Midbrain (tissue), 1 donor: ENCODE results near the gene STIM2.
"Not testable (repeated sequence)": the region's sequence is repeated elsewhere in the genome, so short reads cannot be mapped to it uniquely, and the experiment has no call there.

ENCODE experiments used
- DNase-seq: peaks from one replicate; lab custom pipeline; 2025; lab: John Stamatoyannopoulos, UW

The STIM2 gene

DNA sequence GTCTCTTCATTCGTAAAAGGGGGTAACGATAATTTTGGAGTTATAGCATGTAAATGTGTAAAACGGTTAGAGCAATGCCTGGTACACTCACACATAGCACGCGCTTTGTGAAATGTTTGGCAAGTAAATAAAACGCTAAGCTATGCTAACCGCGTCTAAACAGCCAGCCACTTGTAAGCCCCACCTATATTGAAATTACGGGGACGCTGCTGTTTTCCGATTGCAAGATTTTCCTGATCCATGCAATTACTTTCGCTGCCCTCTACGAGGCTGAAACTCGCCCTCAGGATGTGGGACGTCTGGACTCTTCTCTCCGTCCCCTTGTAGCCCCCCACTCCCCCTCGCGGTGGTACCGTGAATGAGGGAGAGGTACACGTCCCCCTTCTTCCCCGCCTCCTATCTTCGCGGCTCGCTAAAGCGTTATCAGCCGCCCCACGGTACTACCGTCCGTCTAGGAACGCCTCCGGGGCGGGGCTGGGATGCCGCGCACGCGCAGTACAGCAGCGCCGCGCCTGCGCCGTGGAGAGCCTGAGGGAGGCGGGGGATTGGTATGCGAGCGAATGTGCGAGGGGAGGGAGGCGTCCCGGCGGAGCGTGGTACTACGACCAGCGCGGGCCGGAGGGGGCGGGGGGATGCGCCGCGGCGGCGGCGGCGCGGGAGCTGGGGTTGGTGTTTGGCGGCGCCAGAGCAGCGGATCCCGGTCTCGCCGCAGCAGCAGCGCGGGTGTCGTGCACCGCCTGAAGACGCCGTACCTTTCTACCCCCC, at the start of gene STIM2:
Gene STIM2, plus strand, starts transcription at position 685 of the 765 bp plus-strand sequence.
- DNase-seq, result peak; percentile 98

DNA sequence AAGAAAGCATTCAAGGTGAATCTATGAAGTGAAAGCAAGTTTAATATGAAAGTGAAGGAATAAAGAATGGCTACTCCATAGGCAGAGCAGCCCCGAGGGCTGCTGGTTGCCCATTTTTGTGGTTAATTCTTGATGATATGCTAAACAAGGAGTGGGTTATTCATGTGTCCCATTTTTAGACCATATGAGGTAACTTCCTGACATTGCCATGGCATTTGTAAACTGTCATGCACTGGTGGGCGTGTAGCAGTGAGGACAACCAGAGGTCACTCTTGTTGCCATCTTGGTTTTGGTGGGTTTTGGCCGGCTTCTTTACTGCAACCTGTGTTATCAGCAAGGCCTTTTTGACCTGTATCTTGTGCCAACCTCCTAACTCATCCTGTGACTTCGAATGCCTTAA, 49.1 kb upstream of the STIM2 start:
- not testable (repeated sequence) for DNase-seq

DNA sequence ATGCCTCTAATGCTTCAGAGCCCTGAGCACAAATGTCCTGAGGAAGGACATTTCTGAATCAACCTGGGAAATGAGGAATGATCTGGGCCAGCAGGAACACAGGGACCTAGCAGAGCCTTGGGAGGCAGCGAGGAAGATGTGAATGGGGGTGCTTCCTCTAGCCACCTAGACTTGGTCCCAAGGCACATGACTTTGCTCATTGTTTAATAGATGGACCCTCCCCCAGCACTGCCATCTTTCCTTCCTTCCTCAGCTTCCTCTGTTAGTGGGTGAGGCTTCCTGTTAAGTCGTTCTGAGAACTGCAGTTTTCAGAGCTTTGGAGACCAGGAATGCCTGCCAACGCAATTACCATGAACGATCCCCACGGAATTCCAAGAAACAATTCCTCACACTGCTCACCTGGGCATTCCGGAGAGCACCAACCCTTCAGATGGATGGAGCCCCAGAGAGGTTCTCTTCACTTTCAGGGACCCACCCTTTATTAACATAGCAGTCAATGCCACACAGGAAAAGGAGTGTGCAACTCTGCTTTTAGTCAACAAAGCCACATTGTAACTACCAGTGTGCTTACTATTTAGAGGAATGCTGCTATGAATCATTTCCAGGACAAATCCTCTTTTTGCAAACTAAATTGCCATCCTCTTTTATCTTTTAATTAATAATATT, 48.5 kb upstream of the STIM2 start:
- DNase-seq, result no peak

DNA sequence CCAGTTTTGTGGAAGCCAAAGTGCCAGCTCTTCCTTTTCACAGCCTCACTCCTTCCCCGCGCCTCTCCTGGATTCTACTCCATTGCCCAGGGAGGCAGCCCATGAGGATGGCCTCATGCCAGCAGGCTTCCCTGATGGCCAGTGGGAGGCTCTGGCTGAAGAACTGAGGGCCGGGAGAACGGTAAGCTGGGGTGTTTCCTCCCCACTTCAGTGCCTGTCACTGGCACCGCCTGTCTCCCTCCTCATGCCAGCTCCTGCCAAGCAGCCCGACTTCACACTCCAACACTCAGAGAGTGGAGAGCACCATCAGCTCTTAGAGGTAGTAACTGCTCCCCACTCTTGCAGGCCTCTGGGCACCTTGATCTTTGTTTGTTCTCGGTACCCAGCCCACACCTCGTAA, 46.9 kb upstream of the STIM2 start:
- no peak for DNase-seq

DNA sequence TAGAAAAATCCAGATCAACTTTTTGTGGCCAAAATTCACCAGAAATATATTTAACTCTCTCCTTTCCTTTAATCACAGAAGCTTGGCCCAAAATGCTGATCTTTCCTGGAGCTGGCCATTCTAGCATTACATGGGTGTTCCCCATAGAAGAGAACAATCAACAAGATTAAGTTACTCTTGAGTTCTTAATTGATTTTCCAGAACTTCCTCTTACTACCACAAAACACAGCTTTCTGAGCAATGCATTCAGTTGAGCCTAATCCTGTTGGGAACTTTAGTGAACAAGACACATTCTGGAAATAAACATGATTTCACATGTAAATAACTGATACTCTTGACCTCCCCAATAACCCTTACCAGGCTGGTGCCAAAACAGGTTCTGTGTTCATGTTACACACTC, 45.4 kb upstream of the STIM2 start:
- DNase-seq, result no peak

DNA sequence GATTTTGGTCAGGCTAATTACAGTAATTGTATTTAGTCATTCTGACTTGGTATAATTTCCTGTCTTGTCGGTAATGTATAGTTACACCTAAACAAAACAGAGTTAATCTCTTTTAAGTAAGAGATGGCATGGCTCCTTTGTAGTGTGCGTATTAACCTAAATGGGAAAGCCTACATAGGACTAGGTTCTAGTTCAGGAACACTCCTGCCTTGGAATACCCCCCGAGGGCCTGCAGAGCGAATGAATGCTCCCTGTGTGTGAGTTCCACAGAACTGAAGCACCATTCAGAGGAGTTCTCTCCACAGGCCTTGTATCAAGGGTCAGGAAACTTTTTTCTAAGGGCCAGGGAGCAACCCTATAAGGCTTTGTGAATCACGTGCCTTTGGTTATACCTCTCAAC, 44.9 kb upstream of the STIM2 start:
- DNase-seq, result no peak

DNA sequence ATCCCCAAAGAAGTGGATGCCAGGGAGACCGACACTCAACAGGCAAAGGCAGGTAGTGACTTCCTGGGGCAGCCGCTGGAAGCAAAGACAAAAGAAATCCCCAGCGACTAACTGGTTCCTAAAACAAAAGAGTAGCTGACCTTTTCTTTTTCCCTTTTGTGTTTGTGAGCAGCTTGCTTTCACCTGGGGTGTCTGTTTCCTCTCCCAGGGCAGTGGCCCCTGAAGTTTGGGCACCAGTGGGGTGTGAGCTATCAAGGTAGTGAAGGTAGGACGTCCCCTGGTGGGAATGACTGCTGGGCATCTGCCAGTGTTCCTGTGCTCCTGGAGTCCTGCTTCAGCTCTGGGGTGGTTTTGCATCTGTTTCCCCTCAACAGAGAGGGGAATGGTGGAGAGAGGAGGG, 41.6 kb upstream of the STIM2 start:
- no peak for DNase-seq

DNA sequence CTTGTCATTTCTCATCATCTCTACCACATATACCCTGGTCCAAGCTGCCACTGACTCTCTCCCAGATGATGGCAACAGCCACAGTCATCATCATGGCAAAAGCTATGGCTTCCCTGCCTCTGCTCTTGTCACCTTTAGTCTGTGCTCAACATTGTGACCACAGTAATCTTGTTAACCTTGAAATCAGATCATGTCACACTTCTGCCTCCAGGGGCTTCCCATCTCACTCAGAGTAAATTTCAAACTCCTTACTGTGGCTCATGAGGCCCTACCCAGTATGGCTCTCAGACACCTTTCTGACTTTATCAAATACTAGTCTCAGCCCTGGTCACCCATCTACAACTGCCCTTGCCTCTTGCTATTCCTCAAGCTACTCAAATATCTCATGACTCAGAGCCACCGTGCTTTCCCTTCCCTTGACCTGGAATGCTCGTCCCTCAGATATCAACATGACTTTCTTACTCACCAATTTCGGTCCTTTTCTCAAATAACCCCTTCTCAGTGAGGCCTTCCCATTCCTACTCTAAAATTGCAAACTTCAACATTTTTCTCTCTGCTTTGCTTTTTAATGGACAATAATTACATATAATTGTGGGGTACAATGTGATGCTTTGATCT, 41.1 kb upstream of the STIM2 start:
- no peak for DNase-seq

DNA sequence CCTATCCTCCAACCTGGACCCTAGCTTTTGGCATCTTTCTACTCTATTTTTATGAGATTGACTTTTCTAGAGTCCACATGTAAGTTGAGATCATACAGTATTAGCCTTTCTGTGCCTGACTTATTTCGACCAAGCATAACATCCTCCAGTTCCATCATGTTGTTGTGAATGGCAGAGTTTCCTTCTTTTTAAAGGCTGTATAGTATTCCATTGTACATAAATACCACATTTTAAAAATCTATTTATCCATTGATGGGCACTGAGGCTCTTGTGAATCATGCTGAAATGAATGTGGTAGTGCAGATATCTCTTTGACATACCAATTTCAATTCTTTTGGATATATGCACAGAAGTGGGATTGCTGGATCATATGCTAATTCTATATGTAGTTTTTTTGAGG, 40.3 kb upstream of the STIM2 start:
- DNase-seq, result no peak

DNA sequence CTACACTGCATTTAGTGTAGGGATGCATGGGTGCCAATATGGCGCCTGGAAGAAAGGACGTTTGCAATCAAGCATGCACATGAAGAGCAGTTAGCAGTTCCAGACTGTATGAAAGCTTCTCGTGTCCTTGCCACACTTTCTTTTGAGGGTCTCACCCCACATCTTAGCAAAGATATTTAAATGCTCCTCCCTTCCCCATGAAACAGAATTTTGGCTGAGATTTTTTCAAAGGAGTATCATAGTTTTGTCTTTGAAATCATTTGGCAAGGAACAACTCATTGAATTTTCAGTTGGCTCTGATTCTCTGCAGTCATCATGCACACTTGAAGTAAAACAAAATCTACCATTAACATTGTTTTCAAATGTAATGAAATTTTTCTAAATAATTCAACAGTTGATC, 39.6 kb upstream of the STIM2 start:
- no peak for DNase-seq

DNA sequence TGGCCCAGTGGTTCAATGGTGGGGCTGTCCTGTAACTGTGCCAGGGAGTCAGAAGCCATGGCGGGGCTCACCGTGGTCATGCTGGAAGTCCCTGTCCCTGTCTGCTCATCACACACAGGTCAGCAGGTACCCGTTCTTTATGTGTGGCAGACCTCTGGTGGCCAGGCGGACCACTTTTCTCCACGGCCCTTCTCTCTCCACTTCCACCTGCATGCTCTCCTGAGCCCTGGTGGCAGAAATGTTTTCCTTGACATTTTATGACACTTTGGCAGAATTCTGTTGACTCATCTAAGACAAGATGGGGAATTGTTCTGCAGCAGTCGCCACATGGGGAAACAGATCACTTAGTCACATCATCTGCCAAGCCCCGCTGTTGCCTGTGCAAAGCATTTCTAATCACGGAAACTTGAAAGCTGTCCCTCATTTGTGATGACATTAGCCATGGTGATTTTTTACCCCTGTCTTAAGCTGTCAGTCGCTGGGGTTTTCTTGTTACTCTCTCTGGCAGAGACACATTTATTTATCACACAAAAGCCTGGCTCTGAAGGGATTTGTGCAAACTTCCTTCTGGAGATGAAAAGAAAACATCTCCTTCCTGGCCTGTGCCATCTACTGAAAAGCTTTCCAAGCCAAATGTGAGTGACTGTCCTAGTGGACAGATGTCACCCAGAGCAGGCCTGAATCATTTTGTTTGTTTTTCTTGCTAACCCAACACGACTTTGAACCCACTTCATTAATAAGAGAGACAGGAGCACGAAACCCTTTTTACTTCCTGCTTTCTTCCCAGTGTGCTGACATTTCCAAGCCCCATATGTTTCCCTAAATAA, 38.8 kb upstream of the STIM2 start:
- DNase-seq, result no peak

DNA sequence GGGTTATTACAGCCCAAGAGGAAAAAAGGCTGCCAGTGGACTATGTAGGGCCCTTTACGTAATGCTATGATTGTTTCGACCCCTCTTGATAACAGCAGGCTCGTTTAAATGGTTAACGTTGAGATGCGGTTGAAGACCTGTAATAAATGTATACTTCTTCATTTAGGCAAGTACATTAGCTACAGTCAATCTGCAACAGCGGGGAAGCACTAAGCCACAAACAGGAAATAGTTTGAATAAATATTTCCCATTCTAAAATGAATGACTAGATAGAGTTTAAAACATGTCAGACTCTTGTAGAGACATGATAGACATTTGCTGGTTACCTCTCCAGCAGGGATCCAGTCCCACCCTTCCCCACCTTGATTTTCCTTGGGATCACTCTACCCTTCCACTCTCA, 38.1 kb upstream of the STIM2 start:
- DNase-seq, result no peak

DNA sequence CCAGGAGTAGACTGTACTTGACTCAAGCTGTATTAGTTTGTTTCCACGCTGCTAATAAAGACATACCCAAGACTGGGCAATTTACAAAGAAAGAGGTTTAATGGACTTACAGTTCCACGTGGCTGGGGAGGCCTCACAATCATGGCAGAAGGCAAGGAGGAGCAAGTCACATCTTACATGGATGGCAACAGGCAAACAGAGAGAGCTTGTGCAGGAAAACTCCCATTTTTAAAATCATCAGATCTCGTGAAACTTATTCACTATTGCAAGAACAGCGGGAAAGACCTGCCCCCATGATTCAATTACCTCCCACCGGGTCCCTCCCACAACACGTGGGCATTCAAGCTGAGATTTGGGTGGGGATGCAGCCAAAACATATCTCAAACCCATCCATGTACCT, 37.7 kb upstream of the STIM2 start:
- not testable (repeated sequence) for DNase-seq

DNA sequence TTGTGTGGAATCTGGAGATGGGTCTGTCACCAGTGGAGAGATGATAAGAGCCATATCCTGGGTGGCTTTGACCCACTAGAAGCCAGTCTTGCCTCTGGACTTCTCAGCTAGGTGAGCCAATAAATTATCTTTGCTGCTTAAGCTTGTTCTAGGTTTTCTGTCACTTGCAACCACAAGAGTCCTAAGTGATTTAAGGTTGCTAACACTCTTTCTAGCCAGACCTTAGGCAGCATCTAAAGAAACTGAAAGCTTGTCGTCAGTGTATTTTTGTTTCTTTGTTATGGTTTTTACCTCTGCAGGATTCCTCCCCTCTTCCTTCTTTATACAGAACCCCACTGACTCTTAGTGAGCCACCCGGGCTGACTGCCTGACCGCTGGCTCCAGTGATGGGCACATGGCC, 37.1 kb upstream of the STIM2 start:
- no peak for DNase-seq

DNA sequence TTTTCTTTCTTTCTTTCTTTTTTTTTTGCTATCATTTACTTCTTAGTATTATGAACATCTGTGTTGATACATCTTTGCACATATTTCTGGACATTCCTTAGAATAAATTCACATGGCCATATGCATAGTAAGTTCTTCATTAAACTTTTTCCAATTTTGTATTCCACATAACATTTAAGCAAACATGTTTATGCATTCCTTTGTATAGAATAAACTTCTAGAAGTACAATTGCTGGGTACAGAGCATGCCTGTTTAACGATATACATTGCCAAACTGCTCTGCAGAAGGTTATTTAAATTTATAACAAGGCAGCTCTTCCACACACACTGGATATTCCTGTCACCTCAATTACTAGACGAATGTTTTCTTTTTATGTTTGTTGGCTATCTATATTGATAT, 36.0 kb upstream of the STIM2 start:
- DNase-seq, result no peak

DNA sequence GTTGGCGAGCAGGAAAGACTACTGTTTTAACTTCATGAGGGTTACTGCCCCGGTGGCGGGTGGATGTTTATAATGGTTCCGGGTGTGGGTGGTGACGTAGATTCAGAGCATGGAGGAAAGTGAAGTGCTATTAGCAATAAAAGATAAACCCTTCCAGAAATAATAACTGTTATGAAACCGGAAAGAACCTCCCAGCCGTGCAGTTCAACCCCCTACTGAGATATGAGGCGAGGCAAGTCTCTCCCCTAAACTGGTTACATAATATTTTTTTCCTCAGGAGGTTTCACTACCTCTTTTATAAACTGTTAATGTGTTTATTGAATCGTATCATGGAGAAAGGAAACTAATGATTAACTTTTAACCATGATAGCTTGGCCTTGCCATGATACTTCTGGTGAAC, 33.9 kb upstream of the STIM2 start:
- DNase-seq, result no peak

DNA sequence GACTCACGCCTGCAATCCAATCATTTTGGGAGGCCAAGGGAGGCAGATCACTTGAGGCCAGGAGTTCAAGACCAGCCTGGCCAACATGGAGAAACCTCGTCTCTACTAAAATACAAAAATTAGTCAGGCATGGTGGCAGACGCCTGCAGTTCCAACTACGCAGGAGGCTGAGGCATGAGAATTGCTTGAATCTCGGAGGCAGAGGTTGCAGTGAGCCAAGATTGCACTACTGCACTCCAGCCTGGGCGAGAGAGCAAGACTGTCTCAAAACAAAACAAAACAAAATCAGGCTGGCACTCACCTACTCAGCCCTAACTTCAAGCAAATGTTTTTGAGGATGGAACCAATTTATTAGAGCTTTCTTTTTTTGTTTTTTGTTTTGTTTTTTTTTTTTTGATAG, 33.3 kb upstream of the STIM2 start:
- not testable (repeated sequence) for DNase-seq

DNA sequence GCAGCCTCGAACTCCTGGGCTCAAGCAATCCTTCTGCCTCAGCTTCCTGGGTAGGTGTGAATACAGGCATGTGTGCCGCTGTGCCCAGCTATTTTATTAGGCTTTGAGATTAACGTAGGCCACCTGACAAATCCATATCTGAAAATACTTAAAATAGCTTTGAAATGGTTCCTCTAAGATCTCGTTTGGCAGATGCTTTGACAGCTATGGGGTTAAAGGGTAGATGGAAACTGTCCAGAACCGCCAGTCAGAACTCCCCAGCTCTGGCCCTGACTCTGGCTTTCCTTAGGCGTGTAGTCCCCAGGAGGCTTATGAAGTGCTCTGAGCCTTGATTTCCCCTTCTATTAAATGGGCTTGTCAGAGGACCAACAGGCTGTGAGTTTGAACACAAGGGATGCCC, 32.8 kb upstream of the STIM2 start:
- no peak for DNase-seq

DNA sequence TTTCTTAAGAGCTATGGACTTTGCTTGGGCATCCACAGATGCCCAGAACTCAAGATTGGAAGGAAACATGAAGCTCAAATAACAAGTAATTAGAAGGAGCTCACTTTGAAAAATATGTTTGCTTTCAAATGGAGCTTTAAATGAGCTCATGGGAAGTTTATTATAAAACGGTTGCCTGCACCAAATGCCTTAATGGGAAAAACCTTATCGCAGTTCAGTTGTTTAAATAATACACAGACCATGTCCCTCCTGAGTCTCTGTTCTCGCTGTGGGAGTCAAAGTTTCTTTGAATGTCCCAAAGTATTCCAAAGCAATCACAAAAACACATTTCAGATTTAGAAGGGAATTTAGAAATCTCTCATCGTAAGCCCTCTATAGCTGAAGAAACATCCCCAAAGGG, 31.6 kb upstream of the STIM2 start:
- DNase-seq, result no peak

DNA sequence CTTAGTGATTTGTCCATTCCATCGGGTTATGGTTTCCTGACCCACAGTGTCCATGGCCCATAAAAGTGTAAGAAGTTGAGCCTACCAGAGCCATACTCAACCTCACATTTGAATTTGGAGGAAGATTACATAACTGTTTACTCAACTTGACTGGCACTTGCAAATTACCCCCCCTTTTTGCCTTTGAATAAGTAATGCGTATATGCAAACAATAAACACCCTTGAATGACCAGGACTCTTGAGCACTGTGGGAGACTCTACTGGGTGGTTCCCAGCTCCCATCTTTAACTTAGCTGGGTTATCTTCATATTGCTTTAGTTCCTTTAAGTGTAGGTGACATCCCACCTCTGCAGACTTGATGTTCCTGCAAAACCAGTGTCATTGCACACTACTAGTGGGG, 30.6 kb upstream of the STIM2 start:
- DNase-seq, result no peak

DNA sequence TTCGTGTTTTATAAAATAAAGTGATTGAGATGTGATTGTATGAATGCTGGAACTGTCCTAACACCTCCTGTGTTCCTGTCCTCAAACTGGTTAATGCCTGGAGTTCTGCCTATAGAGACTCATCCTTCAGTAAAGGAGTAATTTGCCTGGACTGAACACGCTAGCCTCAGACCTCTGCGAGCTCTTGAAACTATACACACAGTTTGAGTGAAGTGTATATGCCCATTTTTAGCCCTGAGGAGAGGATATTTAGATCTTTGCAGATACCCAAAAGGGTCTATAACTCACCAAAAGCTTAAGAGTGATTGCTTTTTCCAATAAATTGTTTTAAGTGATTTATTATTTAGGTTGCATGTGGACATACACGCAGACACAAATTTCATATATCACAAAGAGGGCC, 29.9 kb upstream of the STIM2 start:
- DNase-seq, result no peak

DNA sequence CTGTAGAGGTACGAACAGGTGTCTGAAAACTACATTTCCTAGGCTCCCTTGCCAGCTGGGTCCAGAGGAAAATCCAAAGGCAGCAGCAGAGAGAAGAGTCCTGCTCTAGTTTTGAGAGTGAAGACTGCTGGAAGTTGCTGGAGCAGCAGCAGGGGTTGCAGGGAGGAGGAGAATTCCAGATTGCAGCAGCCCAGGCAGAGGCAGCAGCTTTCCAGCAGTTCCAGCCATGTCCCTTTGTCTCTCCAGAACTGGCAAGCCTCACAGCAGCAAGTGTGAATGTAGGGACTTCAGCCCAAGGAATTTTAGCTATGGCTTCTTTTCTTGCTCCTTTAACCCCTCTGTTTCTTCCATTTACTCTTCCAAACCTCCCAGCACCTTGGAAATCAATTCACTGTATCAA, 24.1 kb upstream of the STIM2 start:
- DNase-seq, result no peak
